NK-92 (cell line): ENCODE data around the gene PRKG1.
"Not testable (repeated sequence)": the region's sequence is repeated elsewhere in the genome, so short reads cannot be mapped to it uniquely, and the experiment has no call there.

Experiments used
- DNase-seq: peaks from one replicate; lab custom pipeline; 2025; ENCODE audit not compliant: unreplicated experiment; lab: John Stamatoyannopoulos, UW

The PRKG1 gene

DNA sequence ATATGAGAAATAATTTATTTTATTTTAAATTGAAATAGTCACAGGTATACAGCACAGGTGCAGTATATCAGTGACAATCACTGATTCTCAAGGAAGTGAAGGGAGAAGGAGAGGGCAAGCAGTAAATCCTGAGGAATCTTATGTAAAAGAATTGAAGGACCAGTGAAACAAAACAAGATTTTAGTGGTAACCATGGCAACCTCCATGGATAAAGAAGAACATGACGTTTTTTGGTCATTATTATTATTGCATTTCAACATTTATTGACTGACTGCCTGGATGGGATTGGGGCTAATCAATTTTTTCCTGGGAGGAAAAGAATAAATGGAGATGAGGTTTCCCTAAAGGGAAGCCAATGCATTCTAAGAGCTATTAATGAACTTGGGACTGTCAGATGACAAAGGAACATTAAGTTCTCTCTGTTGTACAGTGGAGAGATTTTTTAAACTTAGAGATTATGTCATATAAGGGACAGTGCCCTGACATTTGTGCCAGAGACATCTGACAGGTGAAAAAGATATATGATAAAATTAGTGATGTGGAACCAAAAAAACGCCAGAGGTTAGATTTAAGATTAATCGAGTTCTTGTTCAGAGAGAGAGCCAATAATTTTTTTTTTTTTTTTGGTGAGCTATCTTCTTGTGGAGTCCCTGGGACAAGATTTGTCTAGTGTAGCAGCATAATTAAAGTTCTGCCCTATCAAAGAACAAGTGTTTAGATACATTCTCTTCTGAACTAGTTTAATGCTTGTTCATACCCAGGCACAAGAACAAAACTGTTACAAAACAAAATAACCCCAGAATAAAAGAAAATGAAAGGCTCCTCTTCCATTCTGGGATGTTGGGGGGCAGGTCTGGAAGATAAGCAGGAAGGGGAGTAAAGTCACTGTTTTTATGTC is 345.2 kb downstream of the PRKG1 start:
- no peak for DNase-seq

DNA sequence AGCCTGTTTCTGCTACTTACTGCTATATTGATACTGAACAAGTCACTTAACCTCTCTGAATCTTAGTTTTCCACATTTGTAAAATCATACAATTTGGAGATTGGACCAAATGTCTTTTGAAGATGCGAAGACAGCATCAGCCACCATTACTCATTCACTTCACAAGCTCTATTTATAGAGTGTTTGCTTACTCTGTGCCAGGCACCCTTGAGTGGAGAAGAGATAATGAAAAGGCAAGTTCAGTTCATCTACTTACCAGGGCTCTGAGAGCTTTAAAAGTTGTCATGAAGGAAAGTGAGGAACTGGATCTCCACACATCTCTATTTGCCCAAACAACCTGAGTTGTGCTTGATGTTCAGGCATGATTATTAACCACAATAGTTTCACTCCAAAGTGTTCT is 347.6 kb downstream of the PRKG1 start:
- DNase-seq, result no peak

DNA sequence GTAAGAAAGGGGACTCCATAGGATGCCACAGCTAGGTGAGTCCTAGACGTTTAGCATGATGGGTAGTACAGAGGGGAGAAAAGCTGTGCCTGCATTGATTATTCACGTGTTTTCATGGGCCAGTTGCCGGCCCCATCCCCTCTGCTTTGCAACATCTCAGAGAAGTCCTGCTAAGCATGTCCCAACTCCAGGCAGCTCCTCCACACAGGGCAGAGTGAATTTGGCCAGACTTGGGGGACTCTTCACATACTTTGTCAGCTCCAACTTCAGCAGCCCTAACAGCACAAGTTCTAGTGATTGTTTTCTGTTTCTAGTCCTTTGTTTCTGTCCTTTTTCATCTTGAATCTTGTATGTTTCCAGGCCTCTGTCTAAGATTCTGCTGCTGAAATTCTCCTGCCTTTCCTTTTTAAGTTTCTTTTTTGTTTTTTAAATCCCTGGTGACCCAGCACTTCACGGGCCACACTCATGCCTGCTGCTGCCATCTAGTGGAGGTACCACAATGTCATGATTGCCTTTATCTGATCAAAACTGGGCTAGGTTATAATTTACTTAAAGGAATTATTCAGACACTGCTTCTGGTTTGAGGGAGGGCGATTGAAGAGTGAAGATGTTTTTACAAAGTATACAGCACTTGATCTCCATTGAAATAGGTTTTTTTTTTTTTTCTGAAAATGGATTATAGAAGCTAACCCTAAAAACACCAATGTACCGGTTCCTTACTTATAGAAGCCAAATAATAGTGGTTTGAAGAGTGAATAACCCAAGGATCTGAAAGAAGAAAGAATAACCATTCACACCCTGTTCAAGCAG is 348.2 kb downstream of the PRKG1 start:
- no peak for DNase-seq

DNA sequence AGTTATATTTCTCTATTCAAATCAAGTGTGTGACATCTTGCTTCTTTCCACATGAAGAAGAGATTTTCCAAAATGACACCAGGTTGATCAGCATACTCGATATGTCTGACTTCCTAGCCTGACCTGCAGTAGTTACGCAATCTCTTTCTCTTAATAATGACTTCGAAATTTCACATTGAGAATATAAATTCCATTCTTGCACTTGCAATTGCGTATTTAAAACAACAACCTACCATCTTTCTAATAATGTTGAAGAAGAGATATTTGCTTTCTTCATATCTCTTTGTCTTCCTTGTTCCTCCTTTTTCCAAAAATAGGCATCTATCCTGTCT is 348.8 kb downstream of the PRKG1 start:
- no peak for DNase-seq

DNA sequence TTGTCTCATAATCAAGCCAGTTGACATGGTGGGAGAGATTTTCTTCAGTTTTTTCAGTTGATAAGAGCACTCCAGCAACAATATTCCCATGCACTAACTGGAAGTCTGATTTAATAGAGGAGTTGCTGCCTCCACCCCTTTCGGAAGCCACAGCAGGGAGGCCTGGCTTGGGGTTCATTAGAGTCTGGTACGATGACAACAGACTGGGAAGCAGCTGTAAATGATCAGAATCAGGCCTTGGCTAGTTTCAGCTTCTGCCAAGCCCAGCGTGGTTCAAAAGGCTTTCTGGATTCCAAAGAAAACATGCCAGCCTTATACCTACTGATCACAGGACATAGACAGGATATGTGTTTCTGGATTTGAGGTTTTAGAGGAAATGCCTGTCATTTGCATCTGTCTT is 351.1 kb downstream of the PRKG1 start:
- no peak for DNase-seq

DNA sequence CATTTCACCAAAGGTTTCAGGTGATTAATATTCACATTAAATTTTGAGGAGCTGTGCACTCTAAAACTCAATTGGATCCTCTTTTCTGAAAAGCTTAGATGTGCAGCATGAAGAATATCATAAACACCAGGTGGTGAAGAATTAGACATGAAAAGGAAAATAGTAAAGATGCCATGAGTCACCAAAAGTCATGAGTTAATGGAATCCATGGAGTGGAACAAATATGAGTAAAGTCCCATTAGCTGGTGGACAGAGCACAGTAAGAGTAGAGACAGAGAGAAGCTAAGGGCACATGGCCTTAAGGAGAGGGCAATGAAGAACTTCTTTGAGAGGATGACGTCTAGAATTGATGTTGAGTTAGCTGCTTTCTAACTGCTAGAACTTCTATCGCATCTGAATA is 353.5 kb downstream of the PRKG1 start:
- no peak for DNase-seq

DNA sequence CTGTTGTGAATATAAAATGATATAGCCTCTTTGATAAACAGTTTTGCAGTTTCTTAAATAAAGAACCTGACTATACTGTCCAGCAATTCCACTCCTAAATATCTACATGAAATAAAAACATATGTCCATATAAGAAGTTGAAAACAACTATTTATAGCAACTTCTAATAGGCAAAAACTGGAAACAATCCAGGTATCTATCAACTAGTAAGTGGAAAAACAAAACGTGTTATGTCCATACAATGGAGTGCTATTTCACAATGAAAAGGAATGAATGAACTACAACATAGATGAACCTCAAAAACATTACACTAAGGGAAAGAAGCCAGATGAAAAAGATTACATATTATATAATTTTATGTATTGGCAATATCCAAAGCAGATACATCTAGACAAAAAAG is 356.2 kb downstream of the PRKG1 start:
- DNase-seq, result no peak

DNA sequence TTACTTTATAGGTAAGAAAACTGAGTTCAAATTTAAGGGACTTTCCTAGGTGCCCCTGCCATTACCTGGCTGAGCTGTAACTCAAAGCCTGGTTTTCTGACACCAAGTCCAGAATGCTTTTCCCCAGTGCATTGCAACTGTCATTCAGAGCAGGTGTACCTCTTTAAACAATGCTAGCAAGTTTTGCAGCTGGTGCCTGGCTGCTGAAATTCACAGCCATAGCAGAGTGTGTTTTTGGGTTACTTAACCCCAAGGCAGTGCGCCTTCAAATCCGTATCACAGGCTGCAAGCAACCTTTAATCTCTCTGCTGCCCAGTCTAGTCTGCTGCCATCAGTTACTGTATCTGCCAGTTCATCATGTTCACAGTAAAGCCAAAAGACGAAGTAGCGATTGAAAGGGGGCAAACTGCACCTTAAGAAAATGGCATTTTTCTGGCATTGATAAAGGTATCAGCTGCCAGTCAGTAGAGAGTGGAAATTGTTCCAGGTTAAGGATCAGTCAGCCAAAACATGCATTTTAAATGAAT is 359.7 kb downstream of the PRKG1 start:
- no peak for DNase-seq

DNA sequence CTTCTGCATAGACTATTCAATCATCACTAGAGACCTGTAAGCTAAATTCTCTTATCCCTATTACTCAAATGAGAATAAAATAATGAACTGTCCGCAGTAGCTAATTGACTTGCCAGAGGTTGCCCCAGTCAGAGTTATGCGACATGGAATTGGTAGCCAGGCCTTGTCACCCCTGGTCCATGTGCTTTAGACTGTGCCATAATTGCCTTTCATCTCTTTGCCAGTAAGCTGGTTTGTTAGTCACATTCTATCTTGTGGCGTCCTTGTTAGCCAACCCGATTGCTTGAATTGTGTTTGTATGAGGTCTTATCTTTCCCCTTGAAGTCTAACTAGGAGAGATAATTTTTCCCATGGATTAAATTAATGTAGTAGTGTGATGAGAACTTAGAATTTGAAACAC is 362.5 kb downstream of the PRKG1 start:
- no peak for DNase-seq

DNA sequence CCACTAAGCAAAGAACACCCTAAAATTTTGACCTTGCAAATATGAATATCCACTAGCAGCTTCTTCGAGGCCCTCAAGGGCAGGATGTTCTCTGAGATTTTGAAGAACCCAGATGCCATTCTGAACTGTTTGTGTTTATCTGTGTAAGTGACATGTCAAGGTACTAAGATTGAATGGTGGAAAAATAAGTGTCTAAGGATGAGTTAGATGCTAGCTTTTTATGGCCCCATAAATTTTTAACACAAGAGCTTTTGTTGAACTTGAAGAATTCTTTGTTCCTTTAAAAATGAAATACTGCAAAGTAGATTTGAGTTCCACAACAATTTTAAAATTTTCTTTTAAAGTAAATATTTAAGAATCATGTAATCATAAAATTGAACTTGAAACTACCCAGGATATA is 365.4 kb downstream of the PRKG1 start:
- no peak for DNase-seq

DNA sequence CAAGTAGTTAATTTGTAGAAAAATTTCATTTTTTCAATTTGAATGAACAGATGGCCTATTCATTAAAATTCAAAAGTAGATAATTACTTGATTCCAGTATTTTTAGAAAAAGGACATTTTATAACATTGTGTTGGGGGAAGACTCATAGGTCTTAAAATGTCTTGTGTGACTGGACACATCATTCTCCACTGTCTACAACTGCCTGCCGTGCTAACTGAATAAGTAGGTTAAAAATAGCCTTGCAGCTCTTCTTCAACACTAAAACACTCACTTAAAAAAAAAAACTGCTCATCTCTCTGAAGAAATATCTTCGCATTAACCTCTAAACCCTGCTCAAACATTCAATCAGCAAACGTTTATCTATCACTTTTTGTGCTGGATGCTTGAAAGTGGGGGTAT is 371.3 kb downstream of the PRKG1 start:
- DNase-seq, result no peak

DNA sequence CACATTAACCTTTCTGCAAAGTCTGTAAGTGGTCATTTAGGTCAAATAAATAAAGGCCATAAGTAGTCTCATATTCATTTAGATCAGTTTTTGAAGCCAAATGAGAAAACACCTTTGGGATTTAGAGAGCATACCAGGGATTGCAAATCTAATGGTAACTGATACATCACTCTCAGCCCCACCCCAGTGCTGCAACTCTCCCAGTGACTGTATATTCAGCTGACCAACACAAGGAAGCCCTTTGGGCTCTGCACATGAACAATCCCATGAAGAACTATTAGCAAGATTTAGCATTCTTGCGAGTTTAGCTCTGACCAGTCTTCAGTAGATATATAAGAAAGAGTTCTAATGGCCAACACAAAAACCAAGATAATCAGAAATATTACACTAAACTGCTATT is 372.8 kb downstream of the PRKG1 start:
- DNase-seq, result no peak

DNA sequence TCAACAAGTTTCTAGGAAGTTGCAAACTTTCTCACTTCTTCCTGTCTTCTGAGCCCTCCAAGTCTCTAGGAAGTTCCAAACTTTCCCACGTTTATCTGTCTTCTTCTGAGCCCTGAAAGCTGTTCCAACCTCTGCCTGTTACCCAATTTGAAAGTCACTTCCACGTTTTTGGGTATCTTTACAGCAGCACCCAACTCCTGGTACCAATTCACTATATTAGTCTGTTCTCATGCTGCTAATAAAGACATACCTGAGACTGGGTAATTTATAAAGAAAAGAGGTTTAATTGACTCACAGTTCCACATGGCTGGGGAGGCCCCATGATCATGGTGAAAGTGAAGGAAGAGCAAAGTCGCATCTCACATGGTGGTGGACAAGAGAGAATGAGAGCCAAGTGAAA is 381.5 kb downstream of the PRKG1 start:
- DNase-seq, result not testable (repeated sequence)

DNA sequence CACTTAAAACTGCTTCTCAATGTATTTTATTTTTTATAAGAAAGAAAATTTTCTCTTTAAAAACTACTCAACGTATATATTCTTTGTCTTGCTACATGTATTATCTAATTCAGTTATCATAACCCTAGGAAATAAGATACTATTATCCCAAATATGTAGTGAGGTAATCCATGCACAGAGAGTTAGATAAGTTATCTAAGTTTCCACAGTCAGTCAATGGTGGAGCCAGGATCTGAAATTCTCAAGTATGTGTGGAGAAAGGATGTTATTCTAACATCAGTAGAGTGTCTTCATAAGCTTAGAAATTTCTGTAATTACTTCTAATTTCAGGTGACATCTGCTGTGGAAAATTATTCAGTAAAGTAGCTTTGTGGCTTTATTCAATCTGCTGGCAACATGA is 385.2 kb downstream of the PRKG1 start:
- DNase-seq, result no peak

DNA sequence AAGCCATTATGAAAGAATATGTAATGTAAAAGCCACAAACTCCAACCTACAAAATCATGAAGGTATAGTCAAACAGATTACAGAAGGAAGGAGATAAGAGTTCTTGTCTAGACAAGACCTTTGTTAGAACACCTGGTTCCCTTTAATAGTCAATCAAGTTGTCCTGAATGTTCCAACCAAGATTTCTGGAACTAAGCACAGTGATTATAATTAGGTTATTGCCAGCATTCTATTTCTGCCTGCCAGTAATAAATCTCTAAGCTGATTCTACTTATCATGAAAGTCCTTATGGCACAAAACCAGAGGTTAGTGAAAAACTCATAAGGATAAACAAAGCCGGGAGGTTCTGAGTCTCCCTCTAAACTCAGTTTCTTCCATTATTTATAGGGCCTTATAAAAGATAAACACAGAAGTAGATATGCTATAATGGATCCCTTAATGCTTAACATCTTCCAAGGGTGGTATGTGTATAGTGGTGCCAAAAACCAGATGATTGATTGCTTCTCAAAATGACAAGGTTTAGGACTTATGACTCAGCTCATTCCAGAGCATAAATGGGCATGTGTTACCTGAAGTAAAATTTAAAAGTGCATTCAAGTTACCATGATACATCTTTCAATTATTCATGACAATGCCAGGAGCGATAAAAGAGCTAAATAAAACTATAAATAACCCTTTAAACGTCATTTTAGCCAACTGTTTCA is 387.9 kb downstream of the PRKG1 start:
- no peak for DNase-seq

DNA sequence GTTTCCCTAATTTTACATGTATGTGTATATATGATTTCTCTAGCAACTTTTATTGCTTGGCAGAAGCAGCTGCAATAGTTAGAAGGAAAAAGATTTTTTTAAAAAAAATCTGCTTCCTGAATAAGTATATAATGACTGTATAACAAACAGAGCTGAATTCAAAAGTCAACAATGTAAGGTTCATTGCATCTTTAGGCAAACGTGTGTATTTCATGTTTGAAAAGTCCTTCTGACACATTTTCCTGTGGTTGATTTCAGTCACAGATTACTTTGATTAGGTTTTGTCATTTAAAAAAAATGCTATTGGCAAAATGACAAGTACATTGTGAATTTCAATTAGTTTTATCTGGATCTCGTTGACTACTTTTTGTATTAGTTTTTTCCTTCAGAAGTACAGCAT is 394.1 kb downstream of the PRKG1 start:
- DNase-seq, result no peak

DNA sequence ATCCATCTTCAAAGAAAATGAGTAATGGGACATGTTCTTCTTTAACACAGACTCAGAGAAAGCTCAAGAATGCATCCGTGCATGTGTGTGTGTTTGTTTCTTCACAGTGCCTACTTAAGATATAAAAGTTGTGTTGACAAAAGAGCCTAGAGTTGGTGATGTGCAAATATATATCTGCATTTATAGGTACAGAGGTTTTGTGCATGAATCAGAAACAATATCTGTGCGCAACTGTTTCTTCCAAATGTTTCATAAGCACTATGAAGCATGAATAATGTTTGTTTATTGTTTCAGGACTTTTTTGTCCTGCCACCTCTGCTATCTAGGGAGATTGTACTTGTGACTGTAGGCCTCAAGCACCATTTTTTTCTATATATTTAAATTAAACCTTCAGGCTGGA is 395.4 kb downstream of the PRKG1 start:
- no peak for DNase-seq

DNA sequence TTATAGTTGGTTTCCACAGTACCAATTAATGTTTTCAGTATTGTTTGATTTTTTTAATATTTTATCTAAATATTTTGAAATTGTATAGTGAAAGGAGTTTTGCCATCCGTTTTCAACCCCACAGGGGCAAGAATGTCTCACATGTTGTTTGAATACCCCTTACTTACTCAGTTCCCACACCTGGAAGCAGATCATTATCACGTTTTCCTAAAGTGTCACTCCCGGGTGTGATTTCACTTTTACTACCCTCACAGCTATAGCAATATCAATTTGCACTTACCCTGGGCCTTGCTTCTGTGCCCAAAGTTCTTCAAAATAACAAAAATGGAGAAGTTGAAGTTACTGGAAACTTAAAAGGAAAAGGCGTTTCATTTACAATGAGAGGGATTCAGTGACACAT is 397.0 kb downstream of the PRKG1 start:
- no peak for DNase-seq

DNA sequence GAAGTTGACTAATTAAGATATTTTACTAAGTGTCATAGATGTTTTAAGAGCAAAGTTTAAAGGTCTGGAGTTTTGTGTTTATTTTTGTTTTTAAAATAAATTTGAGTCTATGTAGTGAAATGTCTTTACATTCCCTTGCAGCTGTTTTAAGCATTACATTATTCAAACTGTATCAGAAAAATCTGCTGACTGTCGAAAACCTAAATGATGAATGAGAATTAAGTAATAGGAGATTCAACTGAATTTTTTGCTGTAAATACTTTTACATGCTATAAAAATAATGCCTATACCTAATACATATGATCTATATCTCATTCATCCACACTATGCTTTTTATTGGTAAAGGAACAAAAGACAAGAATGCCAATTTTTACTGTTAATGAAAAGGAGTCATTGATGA is 397.9 kb downstream of the PRKG1 start:
- no peak for DNase-seq

DNA sequence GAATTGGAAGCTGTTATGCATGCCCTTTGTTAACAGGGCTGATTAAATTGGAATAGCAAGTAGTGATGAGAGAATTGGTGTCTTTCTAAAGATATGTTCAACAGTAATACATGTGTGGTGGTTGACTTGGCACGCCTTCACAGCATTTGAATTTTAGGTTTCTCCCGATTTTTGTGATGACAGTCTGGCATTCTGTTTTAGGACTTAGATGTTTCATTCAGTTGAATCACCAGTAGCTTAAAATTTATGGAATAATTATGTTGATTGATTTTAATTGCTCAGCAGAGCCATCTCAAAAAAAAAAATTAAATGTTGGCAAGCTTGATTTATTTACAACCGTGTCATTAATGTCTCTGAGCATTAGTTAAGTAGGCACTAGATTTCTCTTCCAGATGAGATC is 405.4 kb downstream of the PRKG1 start:
- DNase-seq, result no peak

DNA sequence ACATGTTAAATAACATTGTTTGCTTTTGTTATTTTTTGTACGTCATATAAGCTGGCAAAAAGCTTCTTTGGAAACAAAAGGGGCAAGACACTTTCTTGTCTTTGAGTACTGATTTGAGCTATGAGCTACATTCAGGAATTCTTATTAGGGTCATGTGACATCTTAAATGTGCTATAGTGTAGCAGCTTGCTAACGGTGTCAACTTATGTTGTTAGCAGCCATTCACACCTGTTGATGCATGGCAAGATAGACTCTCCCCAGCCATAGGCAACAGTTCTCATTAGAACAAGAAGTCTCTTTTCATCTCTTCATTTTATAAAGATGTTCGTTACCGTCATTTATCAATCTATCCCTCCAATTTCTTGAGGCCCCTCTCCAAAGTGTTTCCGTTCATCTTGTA is 411.4 kb downstream of the PRKG1 start:
- DNase-seq, result no peak

DNA sequence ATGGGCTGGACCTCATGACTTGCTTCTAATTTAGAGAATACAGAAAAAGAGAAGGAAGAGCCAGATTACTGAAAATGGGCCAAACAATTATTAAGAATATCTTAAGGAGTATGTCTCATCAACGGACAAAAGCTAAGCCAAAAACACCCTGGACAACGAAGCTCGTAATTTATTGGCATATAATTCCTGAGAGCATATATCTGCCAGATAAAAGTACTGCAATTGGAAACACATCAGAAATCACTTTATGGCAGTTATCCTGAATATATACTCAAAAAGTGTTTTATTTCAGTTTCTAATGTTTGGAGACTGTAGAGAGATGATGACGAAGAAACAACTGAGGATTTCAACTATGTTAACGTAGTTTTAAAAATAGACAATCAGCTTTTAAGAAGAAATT is 413.3 kb downstream of the PRKG1 start:
- no peak for DNase-seq
